GM12873 (cell line): ENCODE data around the gene KIAA1958.

Experiments
- CTCF ChIP-seq: IDR thresholded peaks from 2 replicates; pipeline ENCODE4 v1.5.1; 2012; ENCODE audit warnings: low read depth, mild to moderate bottlenecking, moderate library complexity, low read length, control low read depth; ENCODE audit not compliant: insufficient read depth; ENCODE audit errors: missing control alignments

The KIAA1958 gene

GRCh38 chr9:112648624-112649023, 162.0 kb downstream of the KIAA1958 start:
- no peak for TF ChIP-seq CTCF

DNA sequence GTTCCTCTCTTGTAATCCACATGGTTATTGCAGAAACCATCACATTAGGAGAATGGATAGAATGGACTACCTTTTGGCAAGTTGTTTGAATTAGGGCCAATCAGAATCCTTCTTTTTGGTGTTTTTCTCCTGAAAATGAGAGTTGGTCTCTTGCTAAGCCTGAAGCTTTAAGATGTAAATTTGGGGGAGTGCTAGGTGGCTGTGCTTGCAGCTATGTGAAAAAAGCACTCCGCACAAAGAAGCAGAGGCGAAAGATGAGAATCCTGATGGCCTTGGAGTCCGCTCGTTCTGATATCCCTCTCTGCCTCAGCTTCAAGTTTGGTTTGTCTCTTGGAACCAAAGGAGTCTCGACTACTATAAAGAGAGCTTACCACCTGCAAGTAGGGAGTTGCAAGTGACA, 167.7 kb downstream of the KIAA1958 start:
- TF ChIP-seq CTCF, result no peak

DNA sequence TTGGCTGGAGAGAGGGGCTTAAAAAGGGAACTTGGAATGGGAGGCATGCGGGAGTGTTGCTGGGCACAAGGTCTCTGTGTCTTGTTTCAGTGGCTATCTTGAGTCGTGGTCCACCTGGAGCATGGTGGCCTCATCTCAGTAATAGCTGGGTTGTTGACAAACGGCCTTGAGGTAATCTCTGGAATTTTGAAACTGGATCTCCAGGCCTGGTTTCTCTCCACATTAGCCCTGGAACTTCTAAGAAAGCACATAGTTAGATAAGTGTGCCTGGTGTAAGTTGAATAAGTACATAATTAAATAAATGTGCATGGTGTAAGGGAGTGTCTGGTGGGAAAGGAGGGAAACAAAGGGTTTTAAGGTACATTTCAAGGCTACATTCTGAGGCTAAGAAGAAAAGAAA, 169.0 kb downstream of the KIAA1958 start:
- TF ChIP-seq CTCF, result no peak

DNA sequence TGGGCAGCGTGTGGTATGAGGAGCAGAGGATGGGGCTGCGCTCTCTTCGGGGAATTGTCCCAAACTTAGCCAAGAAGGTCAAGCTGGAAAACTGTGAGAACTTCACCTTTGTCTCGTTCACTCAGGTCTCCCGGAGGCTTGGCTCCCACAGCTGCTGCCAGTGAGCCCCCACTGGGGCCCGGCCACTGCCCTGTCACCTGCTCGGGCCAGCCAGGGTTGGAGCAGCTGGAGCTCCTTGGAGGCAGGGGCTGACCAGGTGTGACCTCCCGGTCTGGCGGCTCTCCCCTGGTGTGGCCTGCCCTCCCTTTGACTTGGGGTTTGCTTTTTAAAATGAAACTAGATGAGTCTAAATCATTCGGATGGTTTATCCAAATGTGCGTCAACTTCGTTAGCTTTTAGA, 173.3 kb downstream of the KIAA1958 start:
- TF ChIP-seq CTCF, result no peak

DNA sequence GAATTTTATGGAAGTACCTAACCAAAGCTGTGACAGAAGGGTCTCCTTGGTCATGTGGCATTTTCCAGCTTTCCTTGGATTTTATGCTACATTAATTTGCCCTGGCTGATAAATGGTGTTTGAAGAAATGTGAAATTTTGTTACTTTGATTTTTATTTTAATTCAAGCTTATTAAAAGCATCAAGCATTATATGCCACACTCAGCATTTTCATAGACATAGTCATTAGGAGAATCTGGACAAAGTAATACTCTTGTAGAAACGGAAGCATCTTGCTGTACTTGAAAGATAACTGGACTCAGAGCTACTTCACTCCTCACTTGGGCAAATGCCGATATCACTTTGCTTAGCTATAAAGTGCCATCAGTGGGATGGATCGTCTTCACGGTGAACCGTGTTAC, 177.1 kb downstream of the KIAA1958 start:
- no peak for TF ChIP-seq CTCF

GRCh38 chr9:112664531-112664930, 177.9 kb downstream of the KIAA1958 start:
- TF ChIP-seq CTCF, result no peak

DNA sequence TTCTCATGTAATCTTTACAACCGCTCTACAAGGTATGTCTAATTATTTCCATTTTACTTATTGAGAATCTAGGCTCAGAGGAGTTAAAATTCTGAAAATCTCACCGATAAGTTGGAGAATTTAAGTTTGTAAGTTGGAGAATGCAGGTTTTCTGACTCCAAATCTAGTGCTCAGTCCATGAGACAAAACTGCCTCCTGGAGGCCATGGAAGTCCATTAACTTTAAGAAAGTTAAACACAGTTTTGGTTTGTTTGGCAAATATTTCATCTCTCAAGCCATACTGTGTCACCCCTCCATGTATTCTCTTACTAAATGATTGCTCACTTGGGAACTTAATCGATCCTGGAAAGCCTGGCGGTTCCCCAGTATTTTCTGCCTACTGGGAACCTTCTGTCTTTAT, 178.7 kb downstream of the KIAA1958 start:
- peak; percentile 30 for TF ChIP-seq CTCF
